Limb (tissue), 2 donors: ENCODE measurements around the gene ZNF410.
"Not testable (repeated sequence)": the region's sequence is repeated elsewhere in the genome, so short reads cannot be mapped to it uniquely, and the experiment has no call there.

Experiments used
- DNase-seq, 2 donors: peaks; one replicate each; pipeline ENCODE4 v3.0.0-alpha.2; 2016; ENCODE audit errors: extremely low spot score in 2 of 2

The ZNF410 gene

DNA sequence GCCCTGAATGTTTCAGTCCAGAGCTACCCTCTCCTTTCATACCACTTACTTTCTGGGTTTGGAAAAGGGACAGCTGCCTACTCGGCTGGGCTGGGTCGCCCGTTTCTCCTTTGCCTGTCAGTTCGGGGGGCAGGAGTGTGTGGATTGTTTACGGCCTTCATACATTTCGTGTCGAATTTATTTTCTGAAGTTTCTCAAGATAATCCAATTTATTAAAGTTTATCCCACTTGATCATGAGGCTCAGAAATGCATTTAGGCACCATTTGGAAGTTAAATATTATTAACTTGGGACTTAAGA lies 608 bp downstream of the ZNF410 start:
- no peak for DNase-seq

DNA sequence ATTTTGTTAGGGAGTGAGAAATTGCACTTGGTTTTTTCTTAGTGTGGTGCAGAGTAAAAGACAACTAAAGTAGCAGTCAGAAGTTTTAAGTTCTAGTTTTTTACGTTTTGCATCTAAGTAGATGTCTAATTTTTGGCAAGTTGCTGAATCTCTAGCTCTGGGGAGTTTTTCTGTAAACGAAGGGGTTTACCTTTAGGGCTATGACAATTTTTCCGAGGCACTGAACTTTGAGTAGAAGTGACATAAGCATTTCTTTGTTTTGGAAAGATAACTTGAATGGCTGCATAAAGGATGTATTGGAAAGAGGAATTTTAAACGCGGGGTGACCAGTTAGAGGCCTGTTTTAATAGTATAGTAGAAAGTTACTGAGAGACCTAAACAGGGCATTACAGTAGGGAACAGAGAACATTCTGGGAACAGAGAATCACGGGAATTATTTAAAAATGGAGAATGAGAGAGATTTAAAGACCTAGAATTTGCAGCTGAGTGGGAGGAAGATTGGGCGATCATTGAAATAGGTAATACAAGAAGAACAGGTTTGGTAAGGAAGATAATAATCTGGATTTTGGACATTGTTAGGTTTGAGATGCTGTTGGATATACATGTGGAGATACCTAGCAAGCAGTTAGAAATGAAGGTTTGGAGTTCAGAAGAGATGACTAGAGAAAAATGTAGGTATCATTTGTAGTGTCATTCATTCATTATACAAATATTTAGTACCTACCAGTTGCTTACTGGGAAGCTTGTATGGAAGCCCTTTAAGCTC lies 1.2 kb downstream of the ZNF410 start:
- no peak for DNase-seq

DNA sequence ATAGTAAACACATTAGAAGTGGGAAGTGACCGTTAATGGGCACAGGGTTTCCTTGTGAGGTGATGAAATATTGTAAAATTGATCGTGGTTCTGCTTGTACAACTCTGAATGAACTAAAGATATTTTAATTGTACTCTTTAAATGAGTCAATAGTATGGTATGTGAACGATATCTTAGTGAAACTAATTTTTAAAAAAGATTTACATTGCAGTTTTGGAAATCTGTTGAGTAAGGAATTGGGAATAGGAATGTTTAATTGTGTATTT lies 1.7 kb downstream of the ZNF410 start:
- DNase-seq, result no peak

DNA sequence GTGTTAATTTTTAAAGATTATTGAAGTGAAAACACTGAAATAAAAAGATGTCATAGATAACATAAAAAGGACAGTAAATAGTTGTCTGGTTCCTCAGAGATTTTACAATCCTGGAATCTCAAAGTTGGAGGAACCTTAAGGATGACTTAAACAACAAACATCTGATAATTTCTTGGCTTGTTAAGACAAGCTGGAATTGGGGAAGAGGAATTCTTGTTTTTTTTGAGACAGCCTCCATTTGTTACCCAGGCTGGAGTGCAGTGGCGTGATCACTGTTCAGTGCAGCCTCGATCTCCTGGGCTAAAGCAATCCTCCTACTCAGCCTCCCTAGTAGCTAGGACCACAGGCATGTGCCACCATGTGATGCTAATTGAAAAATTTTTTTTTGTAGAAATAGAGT lies 2.3 kb downstream of the ZNF410 start:
- DNase-seq, result no peak

DNA sequence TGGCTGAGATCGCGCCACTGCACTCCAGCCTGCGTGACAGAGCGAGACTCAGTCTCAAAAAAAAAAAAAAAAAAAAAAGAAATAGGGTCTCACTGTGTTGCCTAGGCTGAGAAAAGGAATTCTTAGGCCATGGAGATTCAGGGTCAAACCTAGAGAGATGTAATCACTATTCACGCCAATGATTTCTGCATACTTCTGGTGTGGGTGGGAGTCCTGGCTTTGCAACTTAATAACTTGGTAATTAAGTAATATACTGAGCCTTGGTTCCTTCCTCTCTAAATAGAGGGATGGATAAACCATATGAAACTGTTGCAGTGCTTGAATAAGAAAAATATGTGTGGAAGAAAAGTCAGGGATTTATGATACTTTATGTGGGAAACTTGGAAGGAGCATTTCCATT lies 2.7 kb downstream of the ZNF410 start:
- DNase-seq, result no peak

DNA sequence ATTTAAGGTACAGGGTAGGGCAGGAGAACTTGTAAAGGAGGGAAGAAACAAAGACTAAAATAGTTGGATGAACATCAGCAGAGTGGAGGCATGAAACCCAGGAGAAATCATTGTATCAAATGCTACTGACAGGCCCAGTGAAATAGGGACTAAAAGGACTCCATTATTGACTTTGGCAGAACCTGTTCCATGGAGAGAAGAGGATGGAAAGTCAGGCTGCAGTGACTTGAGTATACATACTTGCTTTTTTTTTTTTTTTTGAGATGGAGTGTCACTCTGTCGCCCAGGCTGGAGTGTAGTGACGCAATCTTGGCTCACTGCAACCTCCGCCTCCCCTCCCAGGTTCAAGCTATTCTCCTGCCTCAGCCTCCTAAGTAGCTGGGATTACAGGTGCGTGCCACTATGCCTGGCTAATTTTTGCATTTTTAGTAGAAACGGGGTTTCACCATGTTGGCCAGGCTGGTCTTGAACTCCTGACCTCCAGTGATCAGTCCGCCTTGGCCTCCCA lies 7.6 kb downstream of the ZNF410 start:
- not testable (repeated sequence) for DNase-seq

DNA sequence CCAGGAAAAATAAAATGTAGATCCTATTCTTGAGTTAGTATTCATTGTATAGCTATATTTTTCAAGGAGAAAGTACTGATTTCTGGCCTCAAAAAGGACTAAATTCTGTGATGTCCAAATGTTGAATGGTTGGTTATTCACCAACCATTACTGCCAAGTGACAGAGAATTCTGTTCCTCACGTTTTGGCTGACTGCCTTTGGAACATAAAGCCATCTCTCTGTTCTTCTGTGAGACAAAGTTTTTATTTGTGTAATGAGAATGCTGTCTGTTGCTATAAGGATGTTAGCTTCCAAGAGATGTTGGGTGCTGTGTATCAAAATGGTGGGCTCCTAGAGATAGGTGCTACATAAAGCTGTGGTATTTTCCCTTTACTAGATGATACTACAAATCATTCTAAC lies 9.3 kb downstream of the ZNF410 start:
- DNase-seq, result no peak

DNA sequence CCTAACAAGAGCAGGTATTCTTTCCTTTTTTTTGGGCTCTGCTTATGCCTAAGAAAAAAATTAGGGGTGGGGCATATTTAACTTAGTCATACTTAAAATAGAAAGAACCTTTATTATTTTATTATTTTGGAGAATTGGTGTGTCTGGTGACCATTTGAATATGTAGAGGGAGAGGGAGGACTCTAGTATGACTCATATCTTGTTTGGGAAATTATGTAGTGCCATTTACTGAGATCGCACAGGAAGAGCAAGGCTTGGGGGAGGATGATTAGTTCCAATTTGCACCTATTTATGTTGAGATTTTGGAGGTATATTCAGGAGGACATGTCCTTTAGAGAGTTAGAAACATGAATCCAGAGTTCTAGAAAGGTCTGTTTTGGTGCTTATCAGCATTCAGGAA lies 9.9 kb downstream of the ZNF410 start:
- no peak for DNase-seq

DNA sequence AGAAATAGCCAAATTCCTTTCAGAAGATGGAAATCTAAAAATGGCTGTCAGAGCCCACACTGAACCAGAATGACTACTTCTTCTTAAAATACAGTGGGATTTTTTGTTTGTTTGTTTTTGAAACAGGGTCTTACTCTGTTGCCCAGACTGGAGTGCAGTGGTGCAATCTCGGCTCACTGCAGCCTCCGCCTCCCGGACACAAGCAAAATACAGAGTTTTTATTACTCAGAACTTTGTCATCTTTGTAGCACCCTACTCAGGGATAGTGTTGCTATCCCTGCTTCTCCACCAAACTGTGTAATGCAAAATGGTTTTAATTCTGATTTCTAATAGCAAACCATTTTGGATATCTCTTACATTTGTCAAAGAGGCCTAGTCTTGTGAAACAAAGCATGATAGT lies 16.4 kb downstream of the ZNF410 start:
- DNase-seq, result no peak

DNA sequence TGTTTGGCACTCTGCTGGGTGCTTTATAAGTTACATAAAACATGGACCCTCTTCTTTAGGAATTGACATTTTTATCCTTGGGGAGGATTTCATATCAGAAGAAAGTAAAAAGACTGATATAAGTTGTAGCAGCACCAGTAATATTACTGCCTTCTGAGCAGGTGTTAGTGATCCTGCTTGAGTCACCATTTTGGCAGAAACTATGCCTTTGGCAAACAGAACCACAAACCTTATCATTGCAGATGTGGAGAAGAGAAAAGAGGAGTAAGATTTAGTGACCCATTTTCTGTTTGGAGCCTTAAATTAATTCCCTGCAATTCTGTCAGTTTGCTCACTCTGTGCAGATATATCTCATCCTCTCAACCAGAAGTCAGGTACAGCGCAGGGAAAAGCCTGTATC lies 23.0 kb downstream of the ZNF410 start:
- no peak for DNase-seq

DNA sequence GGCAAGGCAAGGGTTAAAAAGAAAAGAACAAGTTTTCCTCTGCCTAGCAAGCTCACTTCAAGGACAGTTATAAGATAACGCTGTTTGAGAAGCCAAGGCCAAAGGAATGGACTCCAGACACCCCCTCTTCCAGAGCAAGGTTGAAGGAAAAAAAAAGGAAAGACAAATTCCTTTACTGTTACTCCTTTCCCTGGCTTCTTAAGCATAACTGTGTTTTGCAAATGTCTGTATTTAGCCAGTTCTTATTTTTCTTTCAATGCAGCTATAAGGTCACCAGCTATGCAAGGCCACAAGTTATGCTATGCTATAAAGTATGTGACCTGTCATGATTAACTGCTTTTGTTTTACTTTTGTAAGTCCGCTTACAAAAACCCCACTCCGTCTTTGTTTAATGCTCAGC lies 26.6 kb downstream of the ZNF410 start:
- no peak for DNase-seq

DNA sequence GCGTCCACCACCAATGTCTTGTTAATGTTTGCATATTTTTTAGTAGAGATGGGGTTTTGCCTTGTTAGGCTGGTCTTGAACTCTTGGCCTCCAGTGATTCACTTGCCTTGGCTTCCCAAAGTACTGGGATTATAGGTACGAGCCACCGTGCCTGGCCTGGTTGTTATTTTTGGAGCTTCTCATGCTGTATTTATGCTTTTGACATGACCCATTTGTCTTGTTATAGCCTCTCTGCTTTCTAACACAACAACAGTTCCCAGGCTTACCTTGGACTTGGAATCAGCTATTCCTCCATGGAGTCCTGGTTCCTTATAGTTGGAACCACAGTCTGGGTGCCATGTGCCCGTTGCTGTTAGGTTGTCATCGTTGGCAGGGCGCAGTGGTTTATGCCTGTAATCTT lies 29.7 kb downstream of the ZNF410 start:
- DNase-seq, result no peak

DNA sequence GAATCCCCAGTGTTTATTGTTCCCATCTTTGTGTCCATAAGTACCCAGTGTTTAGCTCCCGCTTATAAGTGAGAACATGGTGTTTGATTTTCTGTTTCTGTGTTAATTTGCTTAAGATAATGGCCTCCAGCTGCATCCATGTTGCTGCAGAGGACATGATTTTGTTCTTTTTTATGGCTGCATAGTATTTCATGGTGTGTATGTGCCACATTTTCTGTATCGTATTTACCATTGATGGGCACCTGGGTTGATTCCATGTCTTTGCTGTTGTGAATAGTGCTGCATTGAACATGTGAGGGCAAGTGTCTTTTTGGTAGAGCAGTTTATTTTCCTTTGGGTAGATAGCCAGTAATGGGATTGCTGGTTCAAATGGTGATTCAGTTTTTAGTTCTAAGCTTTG lies 32.8 kb downstream of the ZNF410 start:
- DNase-seq, result not testable (repeated sequence)

DNA sequence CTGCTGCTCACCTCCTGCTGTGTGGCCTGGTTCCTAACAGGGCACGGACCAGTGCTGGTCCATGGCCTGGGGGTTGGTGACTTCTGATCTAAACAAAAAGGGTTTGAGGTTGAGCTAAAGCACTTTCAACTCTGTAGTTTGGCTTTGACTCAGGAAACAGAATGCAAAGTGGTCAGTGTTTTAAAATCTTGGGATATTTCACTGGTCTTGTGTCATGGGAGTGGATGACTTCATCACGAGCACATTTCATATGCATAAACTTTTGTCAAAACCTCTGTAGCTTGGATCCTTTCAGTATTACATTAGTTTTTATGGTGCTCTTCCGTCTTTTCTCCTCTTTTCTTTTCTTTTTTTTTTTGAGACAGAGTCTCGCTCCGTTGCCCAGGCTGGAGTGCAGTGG lies 37.7 kb downstream of the ZNF410 start:
- DNase-seq, result no peak

DNA sequence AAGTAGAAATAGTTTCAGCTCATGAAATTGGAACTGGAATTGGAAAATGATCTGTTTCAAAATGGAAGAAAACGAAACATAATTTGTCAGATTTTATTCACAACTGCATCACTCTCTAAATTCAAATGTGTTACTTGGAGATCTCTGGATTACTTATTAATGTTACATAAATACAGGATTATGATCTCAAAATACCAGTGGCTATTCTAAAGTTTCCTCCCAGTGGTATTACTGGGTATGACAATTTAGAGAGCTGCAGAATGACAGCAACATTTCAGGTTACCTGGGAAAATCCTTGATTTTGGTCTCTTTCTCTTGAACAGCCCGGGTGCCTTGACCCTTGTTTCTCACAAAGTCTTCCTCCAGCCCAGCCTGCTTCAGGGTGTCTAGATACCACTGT lies 49.0 kb downstream of the ZNF410 start:
- no peak for DNase-seq

DNA sequence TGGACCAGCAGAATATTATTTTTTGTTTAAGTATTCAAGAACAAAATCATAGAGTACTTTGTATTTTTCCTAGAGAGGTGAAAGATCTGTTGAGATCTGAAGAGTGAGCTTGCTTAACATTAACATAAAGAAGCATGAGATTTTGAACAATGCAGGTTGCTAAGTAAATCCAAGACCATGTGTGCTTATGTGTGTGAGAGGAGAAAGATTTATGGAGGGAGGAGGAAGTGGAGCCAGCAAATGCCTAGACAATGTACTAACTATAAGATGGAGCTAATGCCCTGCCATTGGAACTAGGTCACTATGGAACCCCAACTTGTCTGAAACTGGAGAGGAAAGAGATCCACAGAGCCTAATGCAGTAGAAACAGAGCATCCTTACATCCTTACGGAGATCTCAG lies 49.9 kb downstream of the ZNF410 start:
- no peak for DNase-seq

DNA sequence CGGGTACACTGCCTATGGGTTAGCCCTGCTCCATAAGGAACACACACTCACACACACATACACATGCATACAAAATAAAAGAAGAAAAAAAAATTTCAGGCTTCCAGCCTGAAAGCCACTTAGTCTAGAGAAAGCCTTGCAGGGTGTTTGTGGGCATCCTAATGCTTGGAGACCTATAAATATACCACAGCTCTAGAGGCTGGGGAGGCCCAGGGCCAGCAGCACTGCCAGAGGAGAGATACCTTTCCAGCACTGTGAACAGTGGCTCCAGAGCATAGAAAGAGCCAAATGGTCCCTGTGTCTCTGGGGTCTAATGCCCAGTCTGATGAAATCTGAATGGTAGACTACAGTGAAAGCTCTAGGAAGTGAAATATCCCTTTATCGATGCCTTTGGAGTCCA lies 50.4 kb downstream of the ZNF410 start:
- no peak for DNase-seq

DNA sequence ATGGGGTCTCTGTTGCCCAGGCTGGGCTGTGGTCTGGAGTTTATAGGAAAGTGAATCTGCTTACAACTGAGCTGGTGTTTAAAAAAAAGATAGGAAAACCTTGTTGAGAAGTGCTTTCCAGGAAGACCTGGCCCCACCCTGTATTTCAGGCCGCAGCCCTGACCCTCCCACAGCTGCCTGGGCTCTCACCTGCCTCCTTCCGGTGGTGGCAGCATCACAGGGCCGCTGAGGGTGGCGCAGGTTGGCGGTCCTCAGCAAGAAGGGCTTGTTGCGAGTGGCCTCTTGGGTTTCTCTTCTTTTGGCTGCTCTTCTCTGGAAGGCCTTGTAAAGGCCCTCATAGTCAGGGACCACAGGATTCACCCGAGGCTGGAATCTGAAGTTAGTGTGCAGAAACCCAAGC lies 55.5 kb downstream of the ZNF410 start:
- no peak for DNase-seq

DNA sequence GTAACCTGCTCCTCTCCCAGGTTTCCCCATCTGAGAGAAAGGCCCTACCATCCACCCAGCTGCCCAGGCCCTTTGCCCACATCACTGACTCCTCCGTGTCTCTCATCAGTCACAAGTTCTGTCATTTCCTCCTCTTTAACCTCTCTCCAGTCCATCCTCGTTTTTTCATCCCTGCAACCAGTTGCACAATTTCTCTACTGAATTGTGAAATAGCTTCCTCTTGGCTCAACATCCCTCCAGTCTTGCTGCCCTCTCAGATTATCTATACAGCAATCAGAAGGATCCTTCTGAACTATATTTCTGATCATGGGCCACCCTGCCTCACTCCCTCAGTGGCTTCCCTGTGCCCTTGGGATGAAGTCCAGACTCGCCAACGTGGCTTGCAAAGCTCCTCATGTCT lies 56.4 kb downstream of the ZNF410 start:
- no peak for DNase-seq

DNA sequence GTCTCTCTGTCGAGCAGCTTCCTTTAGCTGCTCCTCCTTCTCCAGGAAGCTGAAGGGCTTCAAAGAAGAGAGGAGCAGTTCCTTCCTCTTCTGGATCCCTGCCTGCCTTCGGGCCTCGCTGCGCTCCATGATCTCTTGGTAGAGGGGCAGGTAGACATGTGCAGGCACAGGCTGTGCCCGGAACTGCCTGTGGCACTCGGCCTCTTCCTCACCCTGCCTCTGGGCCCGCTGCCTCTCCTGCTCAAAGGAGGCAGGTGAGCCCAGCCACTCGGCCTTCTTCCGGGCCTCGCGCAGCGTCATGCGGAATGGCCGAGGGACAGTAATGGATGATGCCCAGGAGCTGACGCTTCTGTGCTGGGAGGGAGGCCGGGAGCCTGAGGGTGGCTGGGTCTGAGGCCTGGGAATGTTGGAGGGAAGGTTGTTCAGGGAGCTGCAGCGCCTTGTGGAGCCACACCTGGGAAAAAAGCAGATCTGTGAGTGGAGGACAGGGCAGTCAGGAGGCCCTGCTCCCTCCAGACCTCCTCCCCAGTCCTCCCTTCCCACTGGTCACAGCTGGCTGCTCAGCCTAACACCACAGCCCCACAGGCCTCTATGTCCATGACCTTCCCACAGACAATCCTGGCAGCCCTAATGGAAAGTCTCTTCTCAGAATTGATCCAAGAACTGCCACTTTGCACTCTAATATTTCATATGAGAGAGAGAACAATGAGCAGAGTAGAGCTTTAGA lies 57.9 kb downstream of the ZNF410 start:
- no peak for DNase-seq

DNA sequence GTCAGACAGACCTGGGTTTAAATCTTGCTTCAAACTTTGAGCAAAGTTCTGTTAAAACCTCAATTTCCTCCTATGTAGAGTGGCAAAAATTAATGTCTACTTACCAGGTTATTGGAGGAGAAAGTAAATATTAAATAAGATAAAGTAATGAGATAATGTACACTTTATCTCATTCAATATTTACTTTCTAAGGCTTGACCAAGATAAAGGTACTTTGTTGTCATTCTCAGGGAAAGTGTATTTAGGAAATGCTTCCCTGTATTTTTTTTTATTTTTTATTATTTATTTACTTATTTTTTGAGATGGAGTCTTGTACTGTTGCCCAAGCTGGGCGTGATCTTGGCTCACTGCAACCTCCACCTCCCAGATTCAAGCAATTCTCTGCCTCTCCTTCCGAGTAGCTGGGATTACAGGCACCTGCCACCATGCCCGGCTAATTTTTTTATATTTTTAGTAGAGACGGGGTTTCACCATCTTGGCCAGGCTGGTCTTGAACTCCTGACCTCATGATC lies 58.6 kb downstream of the ZNF410 start:
- no peak for DNase-seq

DNA sequence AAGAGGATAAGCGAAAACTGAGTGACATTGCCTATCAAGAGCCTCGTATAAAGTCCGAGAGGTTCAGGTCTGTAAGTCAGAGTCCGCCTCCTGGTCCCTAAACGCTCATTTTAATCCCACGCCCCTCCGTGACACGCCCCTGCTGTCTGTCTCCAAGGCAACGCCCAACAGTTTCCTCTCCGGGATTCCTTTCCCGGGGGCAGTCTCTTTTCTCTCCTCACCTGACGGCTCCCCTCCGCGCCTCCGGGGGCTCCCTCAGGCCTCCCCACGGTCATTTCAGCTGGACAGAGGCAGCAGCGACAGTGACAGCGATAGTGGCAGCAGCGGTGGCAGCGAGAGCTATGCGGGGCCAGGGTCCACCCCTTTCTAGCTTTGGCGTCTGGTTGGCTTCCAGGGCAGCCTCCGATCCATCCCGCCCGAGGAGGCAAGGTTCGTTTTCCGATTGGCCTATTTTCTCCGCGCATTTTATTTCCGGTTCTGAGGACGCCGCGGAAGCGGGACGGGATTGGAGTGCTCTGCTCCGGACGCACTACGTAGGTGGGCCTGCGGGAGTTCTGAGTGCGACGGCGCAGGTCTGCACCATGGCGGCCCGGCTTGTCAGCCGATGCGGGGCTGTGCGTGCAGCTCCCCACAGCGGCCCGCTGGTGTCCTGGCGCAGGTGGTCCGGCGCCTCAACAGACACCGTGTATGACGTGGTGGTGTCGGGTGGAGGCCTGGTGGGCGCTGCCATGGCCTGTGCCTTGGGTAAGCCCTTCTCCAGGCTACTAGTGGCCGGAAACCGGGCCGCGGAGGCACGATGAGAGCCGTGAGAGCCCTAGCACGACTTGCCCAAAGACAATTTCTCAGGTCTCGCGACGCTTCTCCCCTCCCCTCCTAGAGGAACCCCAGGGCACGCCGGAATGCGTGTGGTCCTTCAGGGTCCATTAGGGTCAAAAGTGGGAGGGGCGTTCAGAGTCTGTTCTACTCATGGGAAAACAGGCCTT lies 63.4 kb downstream of the ZNF410 start, which contains the start of the genes COQ6 and FAM161B:
Gene COQ6, plus strand, starts transcription at position 551 of the 983 bp plus-strand sequence. Its CDS starts 31 bp downstream, at position 582.
Gene FAM161B, minus strand, starts transcription at position 343 of the 983 bp plus-strand sequence. Its CDS starts 68 bp downstream, at position 275.
- peak; percentile 95 to 96 for DNase-seq
